HG03520 (cell line): ENCODE measurements around the gene SDCCAG8.
"Not testable (repeated sequence)": the region's sequence is repeated elsewhere in the genome, so short reads cannot be mapped to it uniquely, and the experiment has no call there.

Experiments
- ATAC-seq: cut with Tn5 transposase; IDR thresholded peaks from one replicate; pipeline ENCODE4 v1.9.1; 2021; ENCODE audit warnings: mild to moderate bottlenecking, moderate library complexity; ENCODE audit not compliant: unreplicated experiment

The SDCCAG8 gene

GRCh38 chr1:243323491-243323890 is 67.7 kb downstream of the SDCCAG8 start:
- ATAC-seq: no peak

GRCh38 chr1:243325305-243325890 is 69.6 kb downstream of the SDCCAG8 start:
- ATAC-seq: no peak

- ATAC-seq: no peak
These were observed 76.6 kb downstream of the SDCCAG8 start for GRCh38 chr1:243332440-243332839.

GRCh38 chr1:243335292-243335691 is 79.5 kb downstream of the SDCCAG8 start:
- no peak for ATAC-seq

- ATAC-seq: no peak
These were observed 80.3 kb downstream of the SDCCAG8 start for GRCh38 chr1:243336163-243336562.

- not testable (repeated sequence) for ATAC-seq
These were observed 83.0 kb downstream of the SDCCAG8 start for GRCh38 chr1:243338848-243339247.

GRCh38 chr1:243341074-243341473 is 85.2 kb downstream of the SDCCAG8 start:
- no peak for ATAC-seq

- no peak for ATAC-seq
These were observed 88.4 kb downstream of the SDCCAG8 start for GRCh38 chr1:243343970-243344937.

- no peak for ATAC-seq
These were observed 89.4 kb downstream of the SDCCAG8 start for GRCh38 chr1:243345205-243345604.

GRCh38 chr1:243346016-243346415 is 90.2 kb downstream of the SDCCAG8 start:
- ATAC-seq: no peak

- ATAC-seq: no peak
These were observed 90.6 kb downstream of the SDCCAG8 start for GRCh38 chr1:243346468-243346867.

GRCh38 chr1:243348331-243348730 is 92.5 kb downstream of the SDCCAG8 start:
- ATAC-seq: no peak

GRCh38 chr1:243349128-243349527 is 93.3 kb downstream of the SDCCAG8 start:
- no peak for ATAC-seq

- ATAC-seq: no peak
These were observed 95.5 kb downstream of the SDCCAG8 start for GRCh38 chr1:243351337-243351736.

GRCh38 chr1:243354511-243355153 is 98.8 kb downstream of the SDCCAG8 start:
- no peak for ATAC-seq

- ATAC-seq: no peak
These were observed 108.0 kb downstream of the SDCCAG8 start for GRCh38 chr1:243363832-243364231.

GRCh38 chr1:243364330-243364729 is 108.5 kb downstream of the SDCCAG8 start:
- ATAC-seq: no peak

- no peak for ATAC-seq
These were observed 109.0 kb downstream of the SDCCAG8 start for GRCh38 chr1:243364866-243365265.

GRCh38 chr1:243367314-243367713 is 111.5 kb downstream of the SDCCAG8 start:
- ATAC-seq: no peak

GRCh38 chr1:243374412-243374811 is 118.6 kb downstream of the SDCCAG8 start:
- ATAC-seq: no peak

GRCh38 chr1:243375596-243375995 is 119.8 kb downstream of the SDCCAG8 start:
- no peak for ATAC-seq

GRCh38 chr1:243378669-243379068 is 122.8 kb downstream of the SDCCAG8 start:
- ATAC-seq: no peak
